ENCODE results near the gene DNAJC19. TPM values are rescaled to one million over a fixed set of nuclear protein-coding genes. Genes with fewer than 3 reads are reported as not detected.
A peak's percentile ranks its signal among the peaks of the same experiment; 100 is the strongest.

The DNAJC19 gene
- total and polyA plus RNA-seq, 8 donors, result 31.2 to 69.6 (median 60.1) TPM

- no peak overlapping the region for H3K4me3 ChIP-seq
- intact Hi-C loops (cut with DNase I), result no loop called here
Measured at GRCh38 chr3:180980611-180981010, 8.9 kb downstream of the DNAJC19 start.

DNA sequence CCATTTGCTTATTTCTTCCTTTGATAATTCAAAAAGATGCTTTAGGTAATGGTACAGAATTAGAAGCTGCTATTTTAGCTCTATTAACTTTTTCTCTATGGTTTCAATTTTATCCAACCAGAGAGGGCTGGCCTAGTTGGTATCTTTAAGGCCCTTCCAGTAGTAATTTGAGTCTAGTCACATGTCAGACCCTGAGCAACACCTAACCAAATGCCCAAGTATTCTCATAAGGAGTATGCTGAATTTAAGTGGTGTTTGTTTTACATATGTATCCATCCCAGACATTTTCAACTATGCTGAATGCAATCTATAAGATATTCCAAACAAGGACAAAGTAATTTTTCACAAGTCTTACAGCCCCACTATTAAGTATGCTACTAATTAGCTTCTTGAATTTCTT lies 9.6 kb downstream of the DNAJC19 start:
- Histone ChIP-seq H3K4me1 (no peaks in the 10 kb centered on the region), H3K9me3 (no peaks in the 10 kb centered on the region), H3K36me3 (peaks cover 0 to 44% of the 10 kb centered on the region in 2 donors), H3K4me3 (no peak overlapping the region), H3K27me3 (no peaks in the 10 kb centered on the region), H3K27ac (no peak overlapping the region)
- no peak for TF ChIP-seq CTCF (IDR thresholded peaks at IDR 0.05)
- intact Hi-C loops (cut with DNase I), result no loop called here
- ATAC-seq (no peak), DNase-seq (no peak)

More at GRCh38 chr3:180980611-180981010, 8.9 kb downstream of the DNAJC19 start:
- Histone ChIP-seq H3K9me3 (no peaks in the 10 kb centered on the region), H3K4me1 (no peaks in the 10 kb centered on the region), H3K27ac (no peak overlapping the region), H3K36me3 (peaks cover 0 to 47% of the 10 kb centered on the region in 2 donors), H3K27me3 (no peaks in the 10 kb centered on the region)
- no peak for DNase-seq
- TF ChIP-seq CTCF (IDR thresholded peaks at IDR 0.05), result no peak
- ATAC-seq, result peak; percentile 65

- peaks cover 0 to 33% of the 10 kb centered on the region in 2 donors for H3K36me3 ChIP-seq
- no peaks in the 10 kb centered on the region for H3K27me3 ChIP-seq
- no peak overlapping the region for H3K27ac ChIP-seq
- intact Hi-C loops (cut with DNase I), result no loop called here
- H3K9me3 ChIP-seq, result no peaks in the 10 kb centered on the region
- ATAC-seq, result no peak
- DNase-seq, result no peak
- no peak overlapping the region for H3K4me3 ChIP-seq
- peaks cover 0 to 2% of the 10 kb centered on the region in 2 donors for H3K4me1 ChIP-seq
- no peak for TF ChIP-seq CTCF (IDR thresholded peaks at IDR 0.05)
Measured at GRCh38 chr3:180977498-180977897, 12.0 kb downstream of the DNAJC19 start.

GRCh38 chr3:180974286-180974685 lies 15.2 kb downstream of the DNAJC19 start:
- TF ChIP-seq CTCF (IDR thresholded peaks at IDR 0.05), result no peak
- H3K4me1 ChIP-seq, result peaks cover 0 to 3% of the 10 kb centered on the region in 2 donors
- intact Hi-C loops (cut with DNase I), result no loop called here
- ATAC-seq (no peak), DNase-seq (no peak)
- H3K27ac ChIP-seq, result no peak overlapping the region
- peaks cover 0 to 56% of the 10 kb centered on the region in 2 donors for H3K36me3 ChIP-seq
- H3K27me3 ChIP-seq, result no peaks in the 10 kb centered on the region
- H3K9me3 ChIP-seq, result no peaks in the 10 kb centered on the region
- H3K4me3 ChIP-seq, result no peak overlapping the region

DNA sequence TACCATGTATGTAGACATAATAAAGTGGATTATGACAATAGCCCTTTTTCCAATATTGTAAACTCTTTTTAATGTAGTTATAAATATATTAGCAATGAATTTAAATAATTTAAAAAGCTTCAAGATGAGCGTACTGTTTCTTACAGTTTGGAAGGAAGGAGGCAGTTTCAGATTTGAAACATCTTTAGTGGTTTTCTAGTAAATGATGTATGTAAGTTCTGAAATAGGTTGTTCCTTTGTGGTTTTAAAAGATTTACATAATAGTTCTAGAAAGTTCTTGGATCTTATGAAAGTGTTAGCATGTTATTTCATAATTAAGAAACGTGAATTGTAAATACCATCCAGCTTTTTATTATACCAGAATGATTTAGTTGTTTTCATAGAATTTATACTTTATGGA lies 16.0 kb downstream of the DNAJC19 start:
- no peak overlapping the region for H3K27ac ChIP-seq
- H3K36me3 ChIP-seq, result peaks cover 0 to 56% of the 10 kb centered on the region in 2 donors
- ATAC-seq (no peak), DNase-seq (no peak)
- intact Hi-C loops (cut with DNase I), result no loop called here
- no peaks in the 10 kb centered on the region for H3K27me3 ChIP-seq
- H3K4me3 ChIP-seq, result no peak overlapping the region
- no peak for TF ChIP-seq CTCF (IDR thresholded peaks at IDR 0.05)
- H3K4me1 ChIP-seq, result peaks cover 0 to 3% of the 10 kb centered on the region in 2 donors
- no peaks in the 10 kb centered on the region for H3K9me3 ChIP-seq

All from left lung (tissue), 10 donors.